Central memory CD8-positive, alpha-beta T cell (primary cell): ENCODE measurements around the gene CHMP2A.

Source experiments
- ATAC-seq: fragments of 150-1000 bp; cut with Tn5 transposase; replicated peaks from 2 replicates; pipeline ENCODE4 v1.10.0; 2022; ENCODE audit warnings: mild to moderate bottlenecking, moderate FRiP score, moderate number of reproducible peaks; ENCODE audit not compliant: poor library complexity, severe bottlenecking; ENCODE audit errors: extremely low read depth
- DNase-seq, 2 donors: peaks; one replicate each; pipeline ENCODE4 v3.0.0; 2021; ENCODE audit warnings: low spot score in 2 of 2
- H3K27ac Mint-ChIP-seq: one replicate; pipeline ENCODE4 v1.8.0; 2022; ENCODE audit warnings: low read depth, mild to moderate bottlenecking, moderate library complexity, mixed read lengths
- H3K27me3 Mint-ChIP-seq: one replicate; pipeline ENCODE4 v1.8.0; 2022; ENCODE audit warnings: mixed read lengths
- H3K36me3 Mint-ChIP-seq: one replicate; pipeline ENCODE4 v1.8.0; 2022; ENCODE audit warnings: mild to moderate bottlenecking, moderate library complexity, mixed read lengths; ENCODE audit not compliant: insufficient read depth
- H3K4me1 Mint-ChIP-seq: one replicate; pipeline ENCODE4 v1.8.0; 2022; ENCODE audit warnings: mixed read lengths
- H3K4me3 Mint-ChIP-seq: one replicate; pipeline ENCODE4 v1.8.0; 2022; ENCODE audit warnings: mild to moderate bottlenecking, moderate library complexity, mixed read lengths
- H3K9me3 Mint-ChIP-seq: one replicate; pipeline ENCODE4 v1.8.0; 2022; ENCODE audit warnings: mixed read lengths

CHMP2A gene

DNA sequence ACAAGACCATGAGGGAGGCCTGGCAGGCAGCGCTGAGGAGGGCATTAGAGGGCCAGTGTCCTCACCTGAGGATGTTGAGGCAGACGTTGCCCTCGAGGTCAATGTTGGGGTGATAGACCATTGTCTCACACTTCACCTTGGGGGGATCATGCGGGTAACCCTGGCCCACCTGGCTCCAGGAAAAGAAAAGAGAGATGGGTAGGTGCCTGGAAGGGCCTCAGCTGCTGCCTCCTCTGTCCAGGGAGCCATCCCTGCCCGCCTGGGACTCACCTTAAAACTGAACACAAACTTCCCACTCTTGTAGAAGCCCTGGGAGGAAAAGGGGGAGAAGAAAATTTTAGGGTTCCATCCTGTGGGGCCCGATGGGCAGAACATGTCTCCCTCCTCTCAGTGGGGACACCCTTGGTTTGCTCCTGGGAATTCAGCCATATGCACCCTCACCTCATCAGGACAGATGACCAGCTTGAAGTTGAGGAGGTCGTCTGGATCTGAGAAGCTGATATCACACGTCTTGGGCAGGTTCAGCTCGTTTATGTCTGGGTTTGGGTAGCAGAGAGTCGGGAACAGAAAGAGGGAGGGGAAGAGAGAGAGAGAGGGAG lies 1.8 kb upstream of the CHMP2A start:
- no peak for DNase-seq
- H3K4me3 Mint-ChIP-seq, result peak overlapping the region; percentile 96
- no peaks in the 10 kb centered on the region for H3K9me3 Mint-ChIP-seq
- peaks cover 39% of the 10 kb centered on the region for H3K36me3 Mint-ChIP-seq
- H3K4me1 Mint-ChIP-seq, result peaks cover 77% of the 10 kb centered on the region
- H3K27me3 Mint-ChIP-seq, result no peaks in the 10 kb centered on the region
- peak overlapping the region; percentile 78 for H3K27ac Mint-ChIP-seq
- ATAC-seq, result no peak

- Mint-ChIP-seq H3K36me3 (peaks cover 43% of the 10 kb centered on the region), H3K4me1 (peaks cover 72% of the 10 kb centered on the region), H3K27ac (peak overlapping the region; percentile 78), H3K9me3 (no peaks in the 10 kb centered on the region), H3K27me3 (no peaks in the 10 kb centered on the region), H3K4me3 (peak overlapping the region; percentile 96)
- no peak for DNase-seq
- no peak for ATAC-seq
Measured at GRCh38 chr19:58555920-58556621, 1.2 kb upstream of the CHMP2A start.

- DNase-seq (no peak), ATAC-seq (peak; percentile 5)
- H3K4me1 Mint-ChIP-seq, result peaks cover 70% of the 10 kb centered on the region
- peak overlapping the region; percentile 90 for H3K4me3 Mint-ChIP-seq
- no peaks in the 10 kb centered on the region for H3K27me3 Mint-ChIP-seq
- H3K9me3 Mint-ChIP-seq, result no peaks in the 10 kb centered on the region
- H3K36me3 Mint-ChIP-seq, result peaks cover 47% of the 10 kb centered on the region
- peak overlapping the region; percentile 99 for H3K27ac Mint-ChIP-seq
Measured at GRCh38 chr19:58555369-58555885, 522 bp upstream of the CHMP2A start.

DNA sequence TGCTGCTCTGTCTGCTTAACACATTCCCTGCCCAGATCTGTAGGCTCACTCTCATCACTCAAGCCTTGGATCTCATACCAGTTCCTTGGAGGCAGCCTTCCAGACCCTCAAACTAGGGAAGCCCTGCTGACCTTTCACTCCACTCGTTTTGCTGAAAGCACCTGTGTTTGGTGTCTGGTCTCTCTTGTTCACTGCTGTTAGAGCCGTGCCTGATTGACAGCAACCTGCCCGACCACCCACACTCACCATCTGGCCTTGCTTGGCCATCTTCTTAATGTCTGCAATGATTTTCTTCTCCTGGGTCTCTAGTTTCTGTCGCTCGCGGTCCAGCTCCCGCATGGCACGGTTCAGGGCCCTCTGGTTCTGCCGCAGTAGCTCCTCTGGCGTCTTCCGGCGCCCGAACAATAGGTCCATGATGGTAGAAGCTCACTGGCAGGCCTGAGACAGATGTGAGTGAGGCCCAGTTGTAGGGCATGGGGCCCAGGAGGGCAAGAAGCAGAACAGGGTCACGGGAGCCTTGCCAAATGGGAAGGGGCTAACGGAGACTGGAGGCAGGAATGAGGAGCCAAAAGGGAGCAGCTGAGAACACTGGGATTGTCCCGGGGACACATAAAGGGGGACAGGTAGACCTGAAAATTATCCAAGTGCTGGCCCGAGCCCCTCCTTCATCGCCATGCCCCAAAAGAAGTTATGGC lies 959 bp downstream of the CHMP2A start:
- H3K9me3 Mint-ChIP-seq, result no peaks in the 10 kb centered on the region
- H3K36me3 Mint-ChIP-seq, result peaks cover 52% of the 10 kb centered on the region
- no peaks in the 10 kb centered on the region for H3K27me3 Mint-ChIP-seq
- DNase-seq (no peak), ATAC-seq (no peak)
- peak overlapping the region; percentile 99 for H3K27ac Mint-ChIP-seq
- H3K4me1 Mint-ChIP-seq, result peaks cover 56% of the 10 kb centered on the region
- H3K4me3 Mint-ChIP-seq, result peak overlapping the region; percentile 90

GRCh38 chr19:58552655-58553054 lies 2.2 kb downstream of the CHMP2A start:
- Mint-ChIP-seq H3K36me3 (peaks cover 51% of the 10 kb centered on the region), H3K27me3 (no peaks in the 10 kb centered on the region), H3K4me3 (peak overlapping the region; percentile 90), H3K27ac (no peak overlapping the region), H3K4me1 (peaks cover 45% of the 10 kb centered on the region), H3K9me3 (no peaks in the 10 kb centered on the region)
- ATAC-seq (no peak), DNase-seq (no peak)

GRCh38 chr19:58551577-58552471 lies 3.1 kb downstream of the CHMP2A start:
- Mint-ChIP-seq H3K4me1 (peaks cover 38% of the 10 kb centered on the region), H3K4me3 (no peak overlapping the region), H3K36me3 (peaks cover 56% of the 10 kb centered on the region), H3K9me3 (no peaks in the 10 kb centered on the region), H3K27me3 (no peaks in the 10 kb centered on the region), H3K27ac (no peak overlapping the region)
- DNase-seq (no peak), ATAC-seq (no peak)

GRCh38 chr19:58551123-58551497 lies 3.8 kb downstream of the CHMP2A start:
- Mint-ChIP-seq H3K4me3 (no peak overlapping the region), H3K4me1 (peaks cover 38% of the 10 kb centered on the region), H3K9me3 (no peaks in the 10 kb centered on the region), H3K27ac (peak overlapping the region; percentile 8), H3K27me3 (no peaks in the 10 kb centered on the region), H3K36me3 (peaks cover 56% of the 10 kb centered on the region)
- ATAC-seq, result no peak
- no peak for DNase-seq

DNA sequence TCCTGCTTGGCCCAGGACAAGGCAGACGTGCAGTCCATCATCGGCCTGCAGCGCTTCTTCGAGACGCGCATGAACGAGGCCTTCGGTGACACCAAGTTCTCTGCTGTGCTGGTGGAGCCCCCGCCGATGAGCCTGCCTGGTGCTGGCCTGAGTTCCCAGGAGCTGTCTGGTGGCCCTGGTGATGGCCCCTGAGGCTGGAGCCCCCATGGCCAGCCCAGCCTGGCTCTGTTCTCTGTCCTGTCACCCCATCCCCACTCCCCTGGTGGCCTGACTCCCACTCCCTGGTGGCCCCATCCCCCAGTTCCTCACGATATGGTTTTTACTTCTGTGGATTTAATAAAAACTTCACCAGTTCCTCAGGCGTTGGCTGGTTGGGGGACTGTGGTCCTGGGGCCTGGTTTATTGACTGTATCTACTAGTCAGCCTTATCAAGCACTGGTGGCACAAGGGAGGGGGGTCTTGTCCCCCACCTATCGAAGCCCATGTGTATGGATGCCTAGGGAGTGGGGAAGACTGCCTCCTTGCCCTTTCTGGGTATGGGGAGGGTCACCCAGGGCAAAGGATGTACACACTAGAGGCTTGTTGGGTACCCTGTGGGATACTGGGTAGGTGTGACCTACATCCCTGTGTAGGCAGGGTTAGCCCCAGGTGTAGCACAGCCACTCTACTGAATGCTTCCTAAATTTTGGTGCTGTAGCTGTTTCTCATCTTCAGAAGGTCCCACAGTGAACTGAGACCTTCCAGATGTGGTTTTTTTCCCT lies 4.4 kb downstream of the CHMP2A start:
- no peaks in the 10 kb centered on the region for H3K9me3 Mint-ChIP-seq
- H3K36me3 Mint-ChIP-seq, result peaks cover 59% of the 10 kb centered on the region
- DNase-seq (no peak), ATAC-seq (no peak)
- H3K4me3 Mint-ChIP-seq, result no peak overlapping the region
- H3K4me1 Mint-ChIP-seq, result peaks cover 42% of the 10 kb centered on the region
- H3K27ac Mint-ChIP-seq, result peak overlapping the region; percentile 8
- H3K27me3 Mint-ChIP-seq, result no peaks in the 10 kb centered on the region

GRCh38 chr19:58549664-58550361 lies 5.1 kb downstream of the CHMP2A start:
- DNase-seq (no peak), ATAC-seq (no peak)
- Mint-ChIP-seq H3K4me1 (peaks cover 43% of the 10 kb centered on the region), H3K36me3 (peaks cover 60% of the 10 kb centered on the region), H3K27ac (peak overlapping the region; percentile 53), H3K9me3 (no peaks in the 10 kb centered on the region), H3K4me3 (no peak overlapping the region), H3K27me3 (no peaks in the 10 kb centered on the region)

DNA sequence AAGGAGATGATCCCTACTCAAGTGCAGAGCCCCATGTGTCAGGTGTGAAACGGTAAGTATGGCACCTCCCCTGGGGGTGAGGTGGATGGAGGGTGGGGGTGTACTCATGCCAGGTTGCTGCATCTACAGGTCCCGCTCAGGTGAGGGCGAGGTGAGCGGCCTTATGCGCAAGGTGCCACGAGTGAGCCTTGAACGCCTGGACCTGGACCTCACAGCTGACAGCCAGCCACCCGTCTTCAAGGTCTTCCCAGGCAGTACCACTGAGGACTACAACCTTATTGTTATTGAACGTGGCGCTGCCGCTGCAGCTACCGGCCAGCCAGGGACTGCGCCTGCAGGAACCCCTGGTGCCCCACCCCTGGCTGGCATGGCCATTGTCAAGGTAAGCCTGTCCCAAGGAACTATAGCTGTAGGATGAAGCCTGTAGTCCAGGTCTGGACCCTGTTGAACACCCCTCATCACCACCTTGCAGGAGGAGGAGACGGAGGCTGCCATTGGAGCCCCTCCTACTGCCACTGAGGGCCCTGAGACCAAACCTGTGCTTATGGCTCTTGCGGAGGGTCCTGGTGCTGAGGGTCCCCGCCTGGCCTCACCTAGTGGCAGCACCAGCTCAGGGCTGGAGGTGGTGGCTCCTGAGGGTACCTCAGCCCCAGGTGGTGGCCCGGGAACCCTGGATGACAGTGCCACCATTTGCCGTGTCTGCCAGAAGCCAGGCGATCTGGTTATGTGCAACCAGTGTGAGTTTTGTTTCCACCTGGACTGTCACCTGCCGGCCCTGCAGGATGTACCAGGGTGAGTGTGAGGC lies 5.8 kb downstream of the CHMP2A start:
- ATAC-seq (no peak), DNase-seq (no peak)
- peaks cover 39% of the 10 kb centered on the region for H3K4me1 Mint-ChIP-seq
- no peaks in the 10 kb centered on the region for H3K27me3 Mint-ChIP-seq
- peaks cover 59% of the 10 kb centered on the region for H3K36me3 Mint-ChIP-seq
- H3K4me3 Mint-ChIP-seq, result no peak overlapping the region
- no peaks in the 10 kb centered on the region for H3K9me3 Mint-ChIP-seq
- H3K27ac Mint-ChIP-seq, result peak overlapping the region; percentile 53
